Dermis microvascular lymphatic vessel endothelial cell (primary cell): ENCODE measurements around the gene MOXD1. TPM values are rescaled to one million over a fixed set of nuclear protein-coding genes. Genes with fewer than 3 reads are reported as not detected.

Experiments used
- DNase-seq, 2 donors: peaks; one replicate each; pipeline versions ENCODE4 v3.0.0 to v3.0.0-alpha.2; 2010; ENCODE audit warnings: low read depth in 2 of 2
- total RNA-seq: library from RNA; depleted of rRNA; stranded (reverse); fragments of >200 nt; gene quantifications from 2 replicates; pipeline ENCODE4 v1.2.1, GENCODE V29; 2014

The MOXD1 gene
- total RNA-seq, 1 donor from 2014 or later, result under 0.01 TPM

GRCh38 chr6:132399376-132400074 lies 1.8 kb downstream of the MOXD1 start:
- DNase-seq, result no peak

GRCh38 chr6:132395015-132395597 lies 6.2 kb downstream of the MOXD1 start:
- DNase-seq, result no peak

- DNase-seq, result peak; percentile 1 to 45
These were observed 8.5 kb downstream of the MOXD1 start for GRCh38 chr6:132392792-132393191.

- no peak for DNase-seq
These were observed 9.0 kb downstream of the MOXD1 start for GRCh38 chr6:132392270-132392646.

GRCh38 chr6:132391391-132392269 lies 9.6 kb downstream of the MOXD1 start:
- DNase-seq, result no peak

GRCh38 chr6:132390451-132390850 lies 10.8 kb downstream of the MOXD1 start:
- no peak for DNase-seq

- no peak for DNase-seq
These were observed 11.3 kb downstream of the MOXD1 start for GRCh38 chr6:132390017-132390416.

GRCh38 chr6:132388291-132388690 lies 13.0 kb downstream of the MOXD1 start:
- DNase-seq, result no peak

GRCh38 chr6:132382630-132383175 lies 18.6 kb downstream of the MOXD1 start:
- no peak for DNase-seq

GRCh38 chr6:132381381-132381780 lies 19.9 kb downstream of the MOXD1 start:
- DNase-seq, result no peak

GRCh38 chr6:132380358-132381029 lies 20.8 kb downstream of the MOXD1 start:
- no peak for DNase-seq

GRCh38 chr6:132369526-132369925 lies 31.7 kb downstream of the MOXD1 start:
- DNase-seq, result no peak

GRCh38 chr6:132368916-132369481 lies 32.3 kb downstream of the MOXD1 start:
- no peak for DNase-seq

GRCh38 chr6:132365281-132365907 lies 35.9 kb downstream of the MOXD1 start:
- no peak for DNase-seq

GRCh38 chr6:132364306-132365074 lies 36.8 kb downstream of the MOXD1 start:
- DNase-seq, result no peak

- no peak for DNase-seq
These were observed 38.7 kb downstream of the MOXD1 start for GRCh38 chr6:132362442-132363185.

GRCh38 chr6:132361101-132361500 lies 40.2 kb downstream of the MOXD1 start:
- DNase-seq, result peak in 1 of 2 donors; percentile 7

- no peak for DNase-seq
These were observed 41.4 kb downstream of the MOXD1 start for GRCh38 chr6:132359886-132360285.

GRCh38 chr6:132357120-132357519 lies 44.2 kb downstream of the MOXD1 start:
- DNase-seq, result peak; percentile 44 to 66
